Stimulated activated naive CD8-positive, alpha-beta T cell treated with anti-CD3 and anti-CD28 coated beads, Interleukin-15, amount 100 ng/mL, for 72 hours (primary cell): ENCODE results near the gene STON1.
"Not testable (repeated sequence)": the region's sequence is repeated elsewhere in the genome, so short reads cannot be mapped to it uniquely, and the experiment has no call there.

Source experiments
- ATAC-seq: fragments of 150-1000 bp; cut with Tn5 transposase; 2 replicates; pipeline ENCODE4 v1.10.0; 2021; ENCODE audit warnings: mild to moderate bottlenecking, moderate library complexity
- DNase-seq, 2 donors: peaks; one replicate each; pipeline ENCODE4 v3.0.0; 2021 to 2022
- H3K27ac Mint-ChIP-seq, 2 donors: one replicate each; pipeline ENCODE4 v1.8.0; 2022; ENCODE audit warnings: mild to moderate bottlenecking in 2 of 2, mixed read lengths in 2 of 2, moderate library complexity in 2 of 2
- H3K27me3 Mint-ChIP-seq: one replicate; pipeline ENCODE4 v1.8.0; 2022; ENCODE audit warnings: mixed read lengths
- H3K4me1 Mint-ChIP-seq: one replicate; pipeline ENCODE4 v1.8.0; 2022; ENCODE audit warnings: mild to moderate bottlenecking, mixed read lengths
- H3K4me3 Mint-ChIP-seq, 2 donors: one replicate each; pipeline ENCODE4 v1.8.0; 2022; ENCODE audit warnings: mild to moderate bottlenecking in 2 of 2, mixed read lengths in 2 of 2, moderate library complexity in 1 of 2
- H3K9me3 Mint-ChIP-seq, 2 donors: one replicate each; pipeline ENCODE4 v1.8.0; 2022; ENCODE audit warnings: mixed read lengths in 2 of 2

STON1 gene

DNA sequence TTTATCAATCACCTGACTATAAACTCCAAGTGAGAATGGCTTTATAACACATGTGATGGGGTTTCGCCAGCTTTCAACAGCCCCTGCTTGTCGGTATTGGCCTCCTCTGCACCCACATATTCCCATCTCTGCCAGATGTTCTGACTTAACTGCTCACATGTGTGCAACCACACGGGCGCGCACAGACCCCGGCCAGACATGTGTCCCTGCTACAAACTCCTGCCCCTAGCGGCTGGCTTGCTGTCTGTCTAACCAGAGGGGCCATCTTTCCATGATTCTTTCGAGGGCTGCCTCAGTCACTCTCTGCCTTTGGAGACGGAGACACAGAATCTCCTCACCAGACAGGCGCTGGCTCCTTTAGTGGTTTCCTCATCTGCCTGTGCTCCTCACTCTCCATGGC, 15.3 kb downstream of the STON1 start:
- no peaks in the 10 kb centered on the region for H3K27me3 Mint-ChIP-seq
- no peak for ATAC-seq
- no peak overlapping the region for H3K27ac Mint-ChIP-seq
- no peaks in the 10 kb centered on the region for H3K4me1 Mint-ChIP-seq
- no peaks in the 10 kb centered on the region for H3K9me3 Mint-ChIP-seq
- DNase-seq: no peak
- H3K4me3 Mint-ChIP-seq: no peak overlapping the region

DNA sequence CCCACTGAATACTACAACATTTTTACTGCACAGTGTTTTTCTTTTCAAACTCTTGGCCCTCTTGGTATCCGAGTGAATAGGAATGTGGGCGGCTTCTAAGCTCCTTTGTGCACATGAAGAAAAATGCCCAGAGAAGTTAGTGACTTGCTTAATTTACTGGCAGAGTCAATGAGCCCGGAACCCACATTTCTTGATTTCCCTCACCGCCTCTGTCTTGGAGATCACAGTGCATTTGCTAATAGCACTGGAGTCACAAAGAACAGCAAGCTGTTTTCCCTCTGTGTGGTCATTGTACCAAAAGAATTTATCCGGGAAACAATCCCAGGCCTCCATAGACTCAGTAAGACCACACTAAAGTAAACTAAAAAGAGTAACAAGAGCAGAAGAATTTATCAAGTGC, 18.9 kb downstream of the STON1 start:
- H3K27ac Mint-ChIP-seq: peak overlapping the region in 1 of 2 donors; percentile 24
- H3K9me3 Mint-ChIP-seq: no peaks in the 10 kb centered on the region
- no peaks in the 10 kb centered on the region for H3K27me3 Mint-ChIP-seq
- H3K4me3 Mint-ChIP-seq: no peak overlapping the region
- DNase-seq (no peak), ATAC-seq (no peak)
- no peaks in the 10 kb centered on the region for H3K4me1 Mint-ChIP-seq

- no peak overlapping the region for H3K4me3 Mint-ChIP-seq
- no peaks in the 10 kb centered on the region for H3K27me3 Mint-ChIP-seq
- H3K9me3 Mint-ChIP-seq: no peaks in the 10 kb centered on the region
- no peak for ATAC-seq
- no peak for DNase-seq
- no peaks in the 10 kb centered on the region for H3K4me1 Mint-ChIP-seq
- H3K27ac Mint-ChIP-seq: no peak overlapping the region
These were observed 20.0 kb downstream of the STON1 start for GRCh38 chr2:48549972-48550371.

DNA sequence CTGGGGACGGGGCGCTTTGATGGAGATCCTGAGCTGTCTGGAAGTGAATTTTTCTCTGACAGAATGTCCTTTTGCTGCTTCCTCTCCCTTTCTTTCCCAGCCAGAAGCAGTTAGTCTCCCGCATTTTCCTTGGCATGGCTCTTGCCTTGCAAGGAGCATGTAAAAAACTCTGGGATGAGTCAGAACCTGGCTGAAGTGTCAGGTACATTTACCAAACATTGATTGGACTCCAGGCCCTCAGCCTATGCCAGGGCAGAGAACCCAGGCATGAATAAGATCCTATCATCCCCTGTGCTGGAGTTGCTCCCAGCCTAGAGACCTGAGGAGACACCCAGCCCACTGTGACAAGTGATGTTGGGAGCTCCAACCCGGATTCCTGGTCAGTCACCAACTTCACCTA, 21.6 kb downstream of the STON1 start:
- no peak overlapping the region for H3K4me3 Mint-ChIP-seq
- no peaks in the 10 kb centered on the region for H3K9me3 Mint-ChIP-seq
- H3K27me3 Mint-ChIP-seq: no peaks in the 10 kb centered on the region
- no peak overlapping the region for H3K27ac Mint-ChIP-seq
- no peaks in the 10 kb centered on the region for H3K4me1 Mint-ChIP-seq
- DNase-seq (no peak), ATAC-seq (no peak)

DNA sequence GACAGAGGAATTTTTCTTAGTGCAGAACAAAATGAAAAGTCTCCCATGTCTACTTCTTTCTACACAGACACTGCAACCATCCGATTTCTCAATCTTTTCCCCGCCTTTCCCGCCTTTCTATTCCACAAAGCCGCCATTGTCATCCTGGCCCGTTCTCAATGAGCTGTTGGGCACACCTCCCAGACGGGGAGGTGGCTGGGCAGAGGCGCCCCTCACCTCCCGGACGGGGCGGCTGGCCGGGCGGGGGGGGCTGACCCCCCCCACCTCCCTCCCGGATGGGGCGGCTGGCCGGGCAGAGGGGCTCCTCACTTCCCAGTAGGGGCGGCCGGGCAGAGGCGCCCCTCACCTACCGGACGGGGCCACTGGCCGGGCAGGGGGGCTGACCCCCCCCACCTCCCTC, 25.1 kb downstream of the STON1 start:
- H3K4me3 Mint-ChIP-seq, H3K4me1 Mint-ChIP-seq, H3K27me3 Mint-ChIP-seq, H3K27ac Mint-ChIP-seq, ATAC-seq, H3K9me3 Mint-ChIP-seq, DNase-seq: not testable (repeated sequence)

- no peaks in the 10 kb centered on the region for H3K4me1 Mint-ChIP-seq
- H3K27me3 Mint-ChIP-seq: no peaks in the 10 kb centered on the region
- H3K9me3 Mint-ChIP-seq: no peaks in the 10 kb centered on the region
- DNase-seq (no peak), ATAC-seq (no peak)
- H3K27ac Mint-ChIP-seq: no peak overlapping the region
- H3K4me3 Mint-ChIP-seq: no peak overlapping the region
These were observed 28.5 kb downstream of the STON1 start for GRCh38 chr2:48558456-48558855.

DNA sequence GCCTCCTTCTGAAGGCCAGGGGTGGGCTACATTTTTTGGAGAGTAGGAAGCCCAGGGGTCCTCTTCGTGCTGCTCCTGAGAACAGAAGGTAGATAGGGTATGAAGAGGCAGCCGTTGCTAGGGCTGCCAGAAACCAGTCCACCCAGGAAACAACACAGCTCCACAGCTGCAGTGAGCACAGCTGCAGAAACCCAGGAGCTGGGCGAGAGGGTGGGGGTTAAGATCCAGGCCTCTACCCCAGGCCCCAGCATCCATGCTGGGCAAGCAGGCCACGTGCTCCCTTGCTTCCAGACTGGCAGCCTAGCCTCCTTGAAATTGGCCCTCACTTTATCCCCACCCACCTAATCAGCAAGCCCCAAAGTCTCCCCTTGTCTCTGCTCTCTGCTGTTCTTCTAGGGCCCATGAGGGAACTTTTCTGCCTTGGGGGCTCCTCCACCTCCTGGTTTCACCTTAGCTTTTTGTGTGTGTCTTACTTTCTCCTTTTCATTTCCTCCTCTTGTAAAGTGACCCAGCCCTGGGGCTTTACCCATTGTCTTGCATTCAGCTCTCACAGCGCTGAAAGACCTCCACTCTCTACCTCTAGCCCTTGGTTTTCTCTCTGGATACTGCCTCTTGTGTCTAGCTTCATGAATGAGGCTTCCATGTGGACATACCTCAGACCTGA, 30.7 kb downstream of the STON1 start:
- H3K27ac Mint-ChIP-seq: no peak overlapping the region
- no peaks in the 10 kb centered on the region for H3K4me1 Mint-ChIP-seq
- H3K9me3 Mint-ChIP-seq: no peaks in the 10 kb centered on the region
- H3K4me3 Mint-ChIP-seq: no peak overlapping the region
- no peak for ATAC-seq
- H3K27me3 Mint-ChIP-seq: no peaks in the 10 kb centered on the region
- DNase-seq: no peak

DNA sequence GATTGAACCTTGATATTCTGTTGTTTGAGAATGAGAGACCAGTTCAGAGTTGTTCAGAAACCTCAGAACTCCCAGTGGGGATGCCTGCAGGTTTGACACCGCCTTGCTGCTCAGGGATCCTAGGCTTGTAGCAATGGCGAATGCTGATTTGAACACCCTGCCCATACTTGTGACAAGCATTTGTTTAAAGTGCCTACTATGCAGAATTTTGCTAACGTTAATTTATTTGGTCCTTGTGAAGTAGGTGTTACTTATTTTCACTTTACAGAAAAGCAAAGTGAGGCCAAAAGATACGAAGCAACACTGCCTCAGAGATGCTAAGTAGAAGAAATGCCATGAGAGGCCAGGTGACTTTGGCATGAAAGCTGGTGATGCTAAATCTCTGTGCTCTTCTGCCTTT, 32.3 kb downstream of the STON1 start:
- DNase-seq (no peak), ATAC-seq (no peak)
- Mint-ChIP-seq H3K27me3 (no peaks in the 10 kb centered on the region), H3K4me1 (no peaks in the 10 kb centered on the region), H3K4me3 (no peak overlapping the region), H3K27ac (no peak overlapping the region), H3K9me3 (no peaks in the 10 kb centered on the region)

DNA sequence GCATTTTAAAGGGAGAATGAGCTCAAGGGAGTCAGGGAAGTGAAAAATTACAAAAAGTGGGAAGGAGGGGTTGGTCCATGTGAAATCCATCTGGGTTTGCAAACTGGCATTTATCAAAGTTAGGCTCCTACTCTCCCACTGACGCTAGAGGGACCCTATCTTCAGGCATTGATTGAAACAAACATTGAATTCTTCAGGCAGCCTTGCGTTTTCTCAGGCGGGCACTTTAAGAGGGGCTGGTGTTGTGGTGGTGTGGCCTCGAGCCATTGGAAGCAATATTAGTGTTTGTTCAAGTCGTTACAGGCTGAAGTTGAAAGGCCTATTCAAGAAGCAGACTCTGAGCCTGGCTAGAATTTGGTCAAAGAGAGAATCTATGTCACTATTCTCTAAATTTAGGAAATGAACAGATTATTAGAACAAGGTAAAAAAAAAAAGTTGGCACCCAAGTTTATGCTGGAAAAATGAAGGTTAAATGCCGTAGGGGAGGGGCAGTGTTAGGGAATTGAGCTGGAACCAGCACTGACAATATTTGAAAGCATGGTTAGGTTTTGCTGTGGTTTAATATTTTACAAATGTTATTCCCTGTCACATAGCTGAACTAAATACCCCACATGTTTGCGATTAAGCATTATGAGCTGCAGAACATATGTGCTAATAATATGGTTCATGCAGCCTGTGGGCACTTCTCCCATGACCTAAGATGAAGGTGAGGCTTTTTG, 36.8 kb downstream of the STON1 start:
- Mint-ChIP-seq H3K27me3 (peaks cover 7% of the 10 kb centered on the region), H3K9me3 (no peaks in the 10 kb centered on the region), H3K27ac (no peak overlapping the region), H3K4me1 (no peaks in the 10 kb centered on the region), H3K4me3 (no peak overlapping the region)
- ATAC-seq: no peak
- no peak for DNase-seq

DNA sequence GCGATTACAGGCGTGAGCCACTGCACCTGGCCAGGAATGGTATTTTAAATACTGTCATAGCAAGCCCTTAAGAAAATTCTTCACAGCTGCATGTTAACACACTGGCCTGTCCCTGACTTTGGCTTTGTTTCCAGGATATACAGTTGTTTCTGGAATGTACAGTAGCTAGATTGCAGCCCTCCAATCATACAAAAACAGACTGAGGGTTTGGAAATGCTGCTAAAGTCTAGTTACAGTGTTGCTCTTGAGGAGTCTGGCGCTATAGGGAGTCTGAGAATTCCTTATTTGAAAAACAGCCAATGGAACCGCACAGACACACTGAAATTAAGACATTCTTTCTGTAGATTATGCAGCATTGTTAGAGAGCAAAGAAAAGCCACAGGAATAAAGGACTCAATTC, 37.7 kb downstream of the STON1 start:
- Mint-ChIP-seq H3K9me3 (no peaks in the 10 kb centered on the region), H3K4me3 (no peak overlapping the region), H3K27ac (no peak overlapping the region), H3K27me3 (peaks cover 7% of the 10 kb centered on the region), H3K4me1 (no peaks in the 10 kb centered on the region)
- no peak for DNase-seq
- ATAC-seq: no peak

- no peaks in the 10 kb centered on the region for H3K4me1 Mint-ChIP-seq
- no peaks in the 10 kb centered on the region for H3K9me3 Mint-ChIP-seq
- no peak overlapping the region for H3K4me3 Mint-ChIP-seq
- DNase-seq (no peak), ATAC-seq (no peak)
- H3K27me3 Mint-ChIP-seq: peaks cover 7% of the 10 kb centered on the region
- peak overlapping the region in 1 of 2 donors; percentile 21 for H3K27ac Mint-ChIP-seq
These were observed 38.6 kb downstream of the STON1 start for GRCh38 chr2:48568547-48568946.

DNA sequence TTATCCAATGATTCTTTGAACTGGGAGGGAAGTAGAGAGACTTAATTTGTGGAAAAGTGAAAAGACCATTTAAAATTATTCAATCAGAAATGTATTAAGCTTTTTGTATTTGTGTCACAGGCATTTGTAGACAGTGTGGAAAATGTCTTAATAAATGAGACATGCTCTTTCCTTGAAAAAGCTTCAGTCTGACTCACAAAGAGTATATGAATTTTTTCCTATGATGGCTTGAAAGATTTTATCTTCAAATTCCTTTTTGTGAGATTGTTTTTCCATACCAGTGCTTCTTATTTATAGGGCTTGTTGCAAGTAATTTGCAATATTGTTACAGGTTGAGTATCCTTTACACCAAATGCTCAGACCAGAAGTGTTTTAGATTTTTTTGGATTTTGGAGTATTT, 39.5 kb downstream of the STON1 start:
- Mint-ChIP-seq H3K27ac (peak overlapping the region in 1 of 2 donors; percentile 86), H3K4me3 (no peak overlapping the region), H3K9me3 (no peaks in the 10 kb centered on the region), H3K27me3 (peaks cover 7% of the 10 kb centered on the region), H3K4me1 (no peaks in the 10 kb centered on the region)
- ATAC-seq: no peak
- no peak for DNase-seq

- ATAC-seq (no peak), DNase-seq (no peak)
- no peaks in the 10 kb centered on the region for H3K9me3 Mint-ChIP-seq
- H3K27me3 Mint-ChIP-seq: peaks cover 7% of the 10 kb centered on the region
- no peaks in the 10 kb centered on the region for H3K4me1 Mint-ChIP-seq
- no peak overlapping the region for H3K4me3 Mint-ChIP-seq
- H3K27ac Mint-ChIP-seq: peak overlapping the region in 1 of 2 donors; percentile 78
These were observed 42.9 kb downstream of the STON1 start for GRCh38 chr2:48572816-48573215.

DNA sequence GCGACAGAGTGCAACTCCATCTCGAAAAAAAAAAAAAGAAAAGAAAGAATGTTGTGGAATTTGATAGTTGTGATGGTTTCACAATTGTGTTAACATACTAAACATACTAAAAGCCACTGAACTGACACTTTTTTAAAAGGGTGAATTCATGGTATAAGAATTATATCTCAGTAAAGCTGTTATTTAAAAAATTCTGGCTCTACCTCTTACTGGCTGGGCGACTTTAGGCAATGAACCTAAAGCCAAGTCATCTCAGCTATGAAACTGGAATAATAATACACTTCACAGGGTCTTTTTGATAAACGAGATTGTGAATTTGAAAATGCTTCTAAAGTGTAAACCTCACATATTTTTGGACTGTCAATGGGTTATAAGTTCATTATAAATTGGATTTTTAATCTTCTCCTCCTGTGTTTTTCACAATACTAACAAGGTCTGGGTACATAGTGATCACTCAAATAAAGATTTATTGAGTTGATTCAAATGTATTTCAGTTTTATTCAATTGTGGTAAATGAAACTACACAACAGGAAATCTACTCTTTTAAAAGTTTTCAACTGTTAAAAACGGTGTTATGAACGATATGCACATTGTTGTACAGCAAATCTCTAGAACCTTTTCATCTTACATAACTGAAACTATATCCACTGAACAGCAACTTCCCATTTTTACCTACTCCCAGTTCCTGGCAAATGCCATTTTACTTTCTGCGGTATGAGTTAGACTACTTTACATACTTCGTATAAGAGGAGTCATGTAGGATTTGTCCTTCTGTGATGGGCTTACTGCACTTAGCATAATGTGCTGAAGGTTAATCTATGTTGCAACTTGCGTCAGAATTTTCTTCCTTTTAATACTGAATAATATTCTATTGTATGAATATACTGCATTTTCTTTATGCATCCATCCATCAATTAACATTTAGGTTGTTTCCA, 44.7 kb downstream of the STON1 start:
- DNase-seq: no peak
- Mint-ChIP-seq H3K4me1 (no peaks in the 10 kb centered on the region), H3K27me3 (no peaks in the 10 kb centered on the region), H3K27ac (peak overlapping the region in 1 of 2 donors; percentile 12), H3K9me3 (no peaks in the 10 kb centered on the region), H3K4me3 (no peak overlapping the region)
- no peak for ATAC-seq

DNA sequence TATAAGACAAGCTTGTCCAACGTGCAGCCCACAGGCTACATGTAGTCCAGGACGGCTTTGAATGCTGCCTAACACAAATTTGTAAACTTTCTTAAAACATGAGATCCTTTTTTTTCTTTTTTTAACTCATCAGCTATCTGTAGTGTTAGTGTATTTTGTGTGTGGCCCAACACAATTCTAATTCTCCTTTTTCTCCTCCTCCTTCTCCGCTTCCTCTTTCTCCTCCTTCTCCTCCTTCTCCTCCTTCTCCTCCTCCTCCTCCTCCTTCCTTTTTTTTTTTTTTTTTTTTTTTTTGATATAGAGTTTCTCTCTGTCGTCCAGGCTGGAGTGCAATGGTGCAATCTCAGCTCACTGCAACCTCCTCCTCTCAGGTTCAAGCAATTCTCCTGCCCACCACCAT, 48.4 kb downstream of the STON1 start:
- Mint-ChIP-seq H3K4me1 (no peaks in the 10 kb centered on the region), H3K4me3 (no peak overlapping the region), H3K27me3 (no peaks in the 10 kb centered on the region), H3K9me3 (no peaks in the 10 kb centered on the region), H3K27ac (no peak overlapping the region)
- DNase-seq (no peak), ATAC-seq (no peak)

DNA sequence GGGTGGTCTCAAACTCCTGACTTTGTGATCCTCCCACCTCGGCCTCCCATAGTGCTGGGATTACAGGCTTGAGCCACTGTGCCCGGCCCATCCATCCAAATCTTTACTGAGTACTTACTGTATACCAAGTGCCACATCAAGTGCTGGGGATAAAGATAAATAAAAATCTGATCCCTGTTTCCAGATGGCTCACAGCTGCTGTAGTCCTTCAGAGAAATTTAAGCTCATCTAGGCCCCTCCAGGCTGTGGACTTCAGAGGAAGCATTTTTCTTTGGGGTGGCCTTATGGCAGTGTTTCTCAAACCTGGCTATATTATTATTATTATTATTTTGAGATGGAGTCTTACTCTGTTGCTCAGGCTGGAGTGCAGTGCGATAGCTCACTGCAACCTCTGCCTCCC, 54.0 kb downstream of the STON1 start:
- DNase-seq (no peak), ATAC-seq (no peak)
- no peak overlapping the region for H3K27ac Mint-ChIP-seq
- no peaks in the 10 kb centered on the region for H3K9me3 Mint-ChIP-seq
- H3K4me3 Mint-ChIP-seq: no peak overlapping the region
- H3K27me3 Mint-ChIP-seq: no peaks in the 10 kb centered on the region
- peaks cover 11% of the 10 kb centered on the region for H3K4me1 Mint-ChIP-seq
